HepG2 (cell line): ENCODE data around the gene VASN. TPM values are rescaled to one million over a fixed set of nuclear protein-coding genes. Genes with fewer than 3 reads are reported as not detected.

Source experiments
- ADNP ChIP-seq: sonication (generic); formaldehyde crosslinking; IDR thresholded peaks from 2 replicates; pipeline ENCODE4 v1.4.0; 2020; ENCODE audit warnings: missing genetic modification reagents
- ARID2 ChIP-seq: sonication (generic); formaldehyde crosslinking; IDR thresholded peaks from 2 replicates; pipeline ENCODE4 v1.8.1; 2022; ENCODE audit warnings: mild to moderate bottlenecking, missing genetic modification reagents, borderline replicate concordance
- ATF7 ChIP-seq, 2 experiments: fragments of 450-650 bp in 1 of 2; sonication (generic) in 1 of 2; formaldehyde crosslinking in 1 of 2; IDR thresholded peaks; 2 replicates each; pipeline versions ENCODE4 v1.4.0 to v1.6.1; 2016 to 2020; ENCODE audit warnings: antibody characterized with exemption in 1 of 2, mild to moderate bottlenecking in 1 of 2, missing genetic modification reagents in 1 of 2
- CBFB ChIP-seq: sonication (generic); formaldehyde crosslinking; IDR thresholded peaks from 2 replicates; pipeline ENCODE4 v1.4.0; 2020; ENCODE audit warnings: missing genetic modification reagents
- CC2D1A ChIP-seq: sonication (generic); formaldehyde crosslinking; IDR thresholded peaks from 2 replicates; pipeline ENCODE4 v1.8.1; 2023; ENCODE audit warnings: mild to moderate bottlenecking, missing genetic modification reagents
- GZF1 ChIP-seq: sonication (generic); formaldehyde crosslinking; IDR thresholded peaks from 2 replicates; pipeline ENCODE4 v1.5.1; 2020; ENCODE audit warnings: mild to moderate bottlenecking, missing genetic modification reagents
- IKZF1 ChIP-seq: fragments of 450-650 bp; IDR thresholded peaks from 2 replicates; pipeline ENCODE4 v1.7.1; 2016
- MAFG ChIP-seq: sonication (generic); formaldehyde crosslinking; IDR thresholded peaks from 2 replicates; pipeline ENCODE4 v1.5.1; 2020; ENCODE audit warnings: mild to moderate bottlenecking, missing genetic modification reagents
- MZF1 ChIP-seq: sonication (generic); formaldehyde crosslinking; IDR thresholded peaks from 2 replicates; pipeline ENCODE4 v1.8.1; 2023; ENCODE audit warnings: mild to moderate bottlenecking, missing genetic modification reagents, borderline replicate concordance
- NR1H2 ChIP-seq: sonication (generic); formaldehyde crosslinking; IDR thresholded peaks from 2 replicates; pipeline ENCODE4 v1.8.1; 2022; ENCODE audit warnings: low read depth, missing genetic modification reagents, borderline replicate concordance
- SALL1 ChIP-seq: sonication (generic); formaldehyde crosslinking; IDR thresholded peaks from 2 replicates; pipeline ENCODE4 v1.8.0; 2022; ENCODE audit warnings: mild to moderate bottlenecking, missing genetic modification reagents
- SRSF1 ChIP-seq: fragments of 200-400 bp; formaldehyde crosslinking; optimal IDR thresholded peaks from 2 replicates; pipeline ENCODE3; 2017; ENCODE audit warnings: mild to moderate bottlenecking, low read depth, low read length, moderate library complexity
- TEAD3 ChIP-seq: optimal IDR thresholded peaks from 2 replicates; pipeline ENCODE3; 2016; ENCODE audit warnings: borderline replicate concordance
- ZFP36L1 ChIP-seq: sonication (generic); formaldehyde crosslinking; IDR thresholded peaks from 2 replicates; pipeline ENCODE4 v1.8.0; 2022; ENCODE audit warnings: mild to moderate bottlenecking, missing genetic modification reagents, moderate library complexity
- ZIK1 ChIP-seq: sonication (generic); formaldehyde crosslinking; IDR thresholded peaks from 2 replicates; pipeline ENCODE4 v1.5.0; 2020; ENCODE audit warnings: mild to moderate bottlenecking, low read depth, missing genetic modification reagents, borderline replicate concordance
- ZNF468 ChIP-seq: sonication (generic); formaldehyde crosslinking; IDR thresholded peaks from 2 replicates; pipeline ENCODE4 v1.8.0; 2022; ENCODE audit warnings: mild to moderate bottlenecking, moderate library complexity, missing genetic modification reagents
- ZNF790 ChIP-seq: sonication (generic); formaldehyde crosslinking; IDR thresholded peaks from 2 replicates; pipeline ENCODE4 v1.8.0; 2022; ENCODE audit warnings: missing genetic modification reagents, mild to moderate bottlenecking, borderline replicate concordance
- polyA plus RNA-seq, 8 experiments: library from polyadenylated mRNA; depleted of rRNA in 3 of 8; stranded (reverse) in 7 of 8; unstranded in 1 of 8; fragments of >200 nt; fragmentation: Illumina TruSeq in 4 of 8; extraction: Trizol in 4 of 8; gene quantifications; 2 replicates each; pipeline versions ENCODE4 v1.2.1 to v1.2.3, GENCODE V29; 2011 to 2016; ENCODE audit warnings: low read depth in 4 of 8, missing spikeins in 1 of 8, mixed read lengths in 1 of 8; ENCODE audit not compliant: insufficient read depth in 1 of 8
- total RNA-seq, 5 experiments: library from RNA; depleted of rRNA; stranded (reverse); fragments of >200 nt; fragmentation: Illumina TruSeq; extraction: Trizol; gene quantifications; 2 replicates each; pipeline ENCODE4 v1.2.3, GENCODE V29; 2016; ENCODE audit warnings: low read depth in 1 of 5
- TF ChIP-seq, protein P1 (sequence below): sonication (generic); formaldehyde crosslinking; IDR thresholded peaks from 2 replicates; pipeline ENCODE4 v1.5.1; 2020; ENCODE audit warnings: missing genetic modification reagents, mild to moderate bottlenecking, borderline replicate concordance
- TF ChIP-seq, protein P2 (sequence below): sonication (generic); formaldehyde crosslinking; IDR thresholded peaks from 2 replicates; pipeline ENCODE4 v1.4.0; 2020; ENCODE audit warnings: mild to moderate bottlenecking, missing genetic modification reagents
- TF ChIP-seq, protein P3 (sequence below): sonication (generic); formaldehyde crosslinking; IDR thresholded peaks from 2 replicates; pipeline ENCODE4 v1.4.0; 2020; ENCODE audit warnings: missing genetic modification reagents, mild to moderate bottlenecking, borderline replicate concordance
- TF ChIP-seq, protein P4 (sequence below): sonication (generic); formaldehyde crosslinking; IDR thresholded peaks from 2 replicates; pipeline ENCODE4 v1.9.0; 2021; ENCODE audit warnings: missing genetic modification reagents, borderline replicate concordance
- TF ChIP-seq, protein P5 (sequence below): sonication (generic); formaldehyde crosslinking; IDR thresholded peaks from 2 replicates; pipeline ENCODE4 v1.4.0; 2020; ENCODE audit warnings: missing genetic modification reagents
- TF ChIP-seq, protein P6 (sequence below): sonication (generic); formaldehyde crosslinking; IDR thresholded peaks from 2 replicates; pipeline ENCODE4 v1.5.0; 2020; ENCODE audit warnings: mild to moderate bottlenecking, missing genetic modification reagents

VASN gene
- total and polyA plus RNA-seq, 2 of the 13 experiments (the other 11 are each of a cell fraction or from before 2014, with no cell fraction given), result 8.4 to 18.2 TPM

DNA sequence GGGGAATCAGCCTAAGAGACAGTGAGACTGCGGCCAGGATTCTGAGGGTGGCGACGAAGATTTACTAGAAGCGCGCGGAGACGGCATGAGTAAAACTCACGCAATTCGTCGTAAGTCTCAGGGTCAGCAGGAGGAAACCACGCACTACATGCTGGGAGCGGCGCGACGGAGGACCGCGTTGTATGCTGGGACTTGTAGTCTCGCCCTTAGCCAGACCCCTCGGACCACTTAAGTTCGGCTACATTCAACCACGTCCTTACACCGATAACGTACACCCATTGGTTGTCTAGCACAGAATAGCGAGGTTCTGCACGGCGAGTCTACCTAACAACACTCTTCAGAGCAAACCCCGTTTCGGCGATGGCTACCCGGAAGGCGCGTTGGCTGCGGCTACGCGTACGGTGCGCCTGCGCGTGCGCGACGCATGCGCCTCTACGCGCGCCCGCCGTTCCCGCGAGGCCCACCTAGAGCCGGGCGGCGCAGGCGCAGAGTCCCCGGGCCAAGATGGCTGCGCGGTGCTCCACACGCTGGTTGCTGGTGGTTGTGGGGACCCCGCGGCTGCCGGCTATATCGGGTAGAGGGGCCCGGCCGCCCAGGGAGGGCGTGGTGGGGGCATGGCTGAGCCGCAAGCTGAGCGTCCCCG, 53.9 kb downstream of the VASN start, which contains the start of gene DNAJA3 (continued):
- TF ChIP-seq, protein P1, sequence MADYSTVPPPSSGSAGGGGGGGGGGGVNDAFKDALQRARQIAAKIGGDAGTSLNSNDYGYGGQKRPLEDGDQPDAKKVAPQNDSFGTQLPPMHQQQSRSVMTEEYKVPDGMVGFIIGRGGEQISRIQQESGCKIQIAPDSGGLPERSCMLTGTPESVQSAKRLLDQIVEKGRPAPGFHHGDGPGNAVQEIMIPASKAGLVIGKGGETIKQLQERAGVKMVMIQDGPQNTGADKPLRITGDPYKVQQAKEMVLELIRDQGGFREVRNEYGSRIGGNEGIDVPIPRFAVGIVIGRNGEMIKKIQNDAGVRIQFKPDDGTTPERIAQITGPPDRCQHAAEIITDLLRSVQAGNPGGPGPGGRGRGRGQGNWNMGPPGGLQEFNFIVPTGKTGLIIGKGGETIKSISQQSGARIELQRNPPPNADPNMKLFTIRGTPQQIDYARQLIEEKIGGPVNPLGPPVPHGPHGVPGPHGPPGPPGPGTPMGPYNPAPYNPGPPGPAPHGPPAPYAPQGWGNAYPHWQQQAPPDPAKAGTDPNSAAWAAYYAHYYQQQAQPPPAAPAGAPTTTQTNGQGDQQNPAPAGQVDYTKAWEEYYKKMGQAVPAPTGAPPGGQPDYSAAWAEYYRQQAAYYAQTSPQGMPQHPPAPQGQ (CRISPR knock-in tag), result no peak
- TF ChIP-seq, protein P2, sequence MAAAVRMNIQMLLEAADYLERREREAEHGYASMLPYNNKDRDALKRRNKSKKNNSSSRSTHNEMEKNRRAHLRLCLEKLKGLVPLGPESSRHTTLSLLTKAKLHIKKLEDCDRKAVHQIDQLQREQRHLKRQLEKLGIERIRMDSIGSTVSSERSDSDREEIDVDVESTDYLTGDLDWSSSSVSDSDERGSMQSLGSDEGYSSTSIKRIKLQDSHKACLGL (CRISPR knock-in tag), result peak; percentile 96
- no peak for TF ChIP-seq GZF1 (CRISPR knock-in tag)
- TF ChIP-seq ZFP36L1, result no peak
- no peak for TF ChIP-seq SRSF1
- TF ChIP-seq, protein P3, sequence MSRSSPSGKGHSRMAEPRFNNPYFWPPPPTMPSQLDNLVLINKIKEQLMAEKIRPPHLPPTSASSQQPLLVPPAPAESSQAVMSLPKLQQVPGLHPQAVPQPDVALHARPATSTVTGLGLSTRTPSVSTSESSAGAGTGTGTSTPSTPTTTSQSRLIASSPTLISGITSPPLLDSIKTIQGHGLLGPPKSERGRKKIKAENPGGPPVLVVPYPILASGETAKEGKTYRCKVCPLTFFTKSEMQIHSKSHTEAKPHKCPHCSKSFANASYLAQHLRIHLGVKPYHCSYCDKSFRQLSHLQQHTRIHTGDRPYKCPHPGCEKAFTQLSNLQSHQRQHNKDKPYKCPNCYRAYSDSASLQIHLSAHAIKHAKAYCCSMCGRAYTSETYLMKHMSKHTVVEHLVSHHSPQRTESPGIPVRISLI (CRISPR knock-in tag), result no peak
- TF ChIP-seq, protein P4, sequence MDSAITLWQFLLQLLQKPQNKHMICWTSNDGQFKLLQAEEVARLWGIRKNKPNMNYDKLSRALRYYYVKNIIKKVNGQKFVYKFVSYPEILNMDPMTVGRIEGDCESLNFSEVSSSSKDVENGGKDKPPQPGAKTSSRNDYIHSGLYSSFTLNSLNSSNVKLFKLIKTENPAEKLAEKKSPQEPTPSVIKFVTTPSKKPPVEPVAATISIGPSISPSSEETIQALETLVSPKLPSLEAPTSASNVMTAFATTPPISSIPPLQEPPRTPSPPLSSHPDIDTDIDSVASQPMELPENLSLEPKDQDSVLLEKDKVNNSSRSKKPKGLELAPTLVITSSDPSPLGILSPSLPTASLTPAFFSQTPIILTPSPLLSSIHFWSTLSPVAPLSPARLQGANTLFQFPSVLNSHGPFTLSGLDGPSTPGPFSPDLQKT (CRISPR knock-in tag), result no peak
- no peak for TF ChIP-seq ZNF790
- TF ChIP-seq, protein P5, sequence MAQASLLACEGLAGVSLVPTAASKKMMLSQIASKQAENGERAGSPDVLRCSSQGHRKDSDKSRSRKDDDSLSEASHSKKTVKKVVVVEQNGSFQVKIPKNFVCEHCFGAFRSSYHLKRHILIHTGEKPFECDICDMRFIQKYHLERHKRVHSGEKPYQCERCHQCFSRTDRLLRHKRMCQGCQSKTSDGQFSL, result no peak
- no peak for TF ChIP-seq ATF7 (IDR thresholded peaks at IDR 0.05)
- TF ChIP-seq ATF7 (CRISPR knock-in tag; IDR thresholded peaks at IDR 0.05), result no peak
- TF ChIP-seq, protein P6, sequence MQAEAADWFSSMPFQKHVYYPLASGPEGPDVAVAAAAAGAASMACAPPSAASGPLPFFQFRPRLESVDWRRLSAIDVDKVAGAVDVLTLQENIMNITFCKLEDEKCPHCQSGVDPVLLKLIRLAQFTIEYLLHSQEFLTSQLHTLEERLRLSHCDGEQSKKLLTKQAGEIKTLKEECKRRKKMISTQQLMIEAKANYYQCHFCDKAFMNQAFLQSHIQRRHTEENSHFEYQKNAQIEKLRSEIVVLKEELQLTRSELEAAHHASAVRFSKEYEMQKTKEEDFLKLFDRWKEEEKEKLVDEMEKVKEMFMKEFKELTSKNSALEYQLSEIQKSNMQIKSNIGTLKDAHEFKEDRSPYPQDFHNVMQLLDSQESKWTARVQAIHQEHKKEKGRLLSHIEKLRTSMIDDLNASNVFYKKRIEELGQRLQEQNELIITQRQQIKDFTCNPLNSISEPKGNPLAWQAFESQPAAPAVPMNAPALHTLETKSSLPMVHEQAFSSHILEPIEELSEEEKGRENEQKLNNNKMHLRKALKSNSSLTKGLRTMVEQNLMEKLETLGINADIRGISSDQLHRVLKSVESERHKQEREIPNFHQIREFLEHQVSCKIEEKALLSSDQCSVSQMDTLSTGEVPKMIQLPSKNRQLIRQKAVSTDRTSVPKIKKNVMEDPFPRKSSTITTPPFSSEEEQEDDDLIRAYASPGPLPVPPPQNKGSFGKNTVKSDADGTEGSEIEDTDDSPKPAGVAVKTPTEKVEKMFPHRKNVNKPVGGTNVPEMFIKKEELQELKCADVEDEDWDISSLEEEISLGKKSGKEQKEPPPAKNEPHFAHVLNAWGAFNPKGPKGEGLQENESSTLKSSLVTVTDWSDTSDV (CRISPR knock-in tag), result no peak
- TF ChIP-seq NR1H2 (CRISPR knock-in tag), result no peak
- no peak for TF ChIP-seq CBFB
- peak; percentile 95 for TF ChIP-seq ZIK1 (CRISPR knock-in tag)
- peak; percentile 49 for TF ChIP-seq TEAD3 (CRISPR knock-in tag)
- TF ChIP-seq ZNF468 (CRISPR knock-in tag), result no peak
- peak; percentile 57 for TF ChIP-seq SALL1 (CRISPR knock-in tag)
- TF ChIP-seq IKZF1, result no peak
- TF ChIP-seq MZF1 (CRISPR knock-in tag), result no peak
- TF ChIP-seq CC2D1A (CRISPR knock-in tag), result no peak
- no peak for TF ChIP-seq MAFG (CRISPR knock-in tag)
- TF ChIP-seq ADNP, result no peak
- TF ChIP-seq ARID2 (CRISPR knock-in tag), result no peak; the same call in 1 of the 2 replicates
